SKM-1 (cell line): ENCODE measurements around the gene CADM4.
"Not testable (repeated sequence)": the region's sequence is repeated elsewhere in the genome, so short reads cannot be mapped to it uniquely, and the experiment has no call there.

ENCODE experiments used
- DNase-seq: peaks from one replicate; lab custom pipeline; 2025; ENCODE audit not compliant: unreplicated experiment; lab: John Stamatoyannopoulos, UW

The CADM4 gene, protein sequence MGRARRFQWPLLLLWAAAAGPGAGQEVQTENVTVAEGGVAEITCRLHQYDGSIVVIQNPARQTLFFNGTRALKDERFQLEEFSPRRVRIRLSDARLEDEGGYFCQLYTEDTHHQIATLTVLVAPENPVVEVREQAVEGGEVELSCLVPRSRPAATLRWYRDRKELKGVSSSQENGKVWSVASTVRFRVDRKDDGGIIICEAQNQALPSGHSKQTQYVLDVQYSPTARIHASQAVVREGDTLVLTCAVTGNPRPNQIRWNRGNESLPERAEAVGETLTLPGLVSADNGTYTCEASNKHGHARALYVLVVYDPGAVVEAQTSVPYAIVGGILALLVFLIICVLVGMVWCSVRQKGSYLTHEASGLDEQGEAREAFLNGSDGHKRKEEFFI

DNA sequence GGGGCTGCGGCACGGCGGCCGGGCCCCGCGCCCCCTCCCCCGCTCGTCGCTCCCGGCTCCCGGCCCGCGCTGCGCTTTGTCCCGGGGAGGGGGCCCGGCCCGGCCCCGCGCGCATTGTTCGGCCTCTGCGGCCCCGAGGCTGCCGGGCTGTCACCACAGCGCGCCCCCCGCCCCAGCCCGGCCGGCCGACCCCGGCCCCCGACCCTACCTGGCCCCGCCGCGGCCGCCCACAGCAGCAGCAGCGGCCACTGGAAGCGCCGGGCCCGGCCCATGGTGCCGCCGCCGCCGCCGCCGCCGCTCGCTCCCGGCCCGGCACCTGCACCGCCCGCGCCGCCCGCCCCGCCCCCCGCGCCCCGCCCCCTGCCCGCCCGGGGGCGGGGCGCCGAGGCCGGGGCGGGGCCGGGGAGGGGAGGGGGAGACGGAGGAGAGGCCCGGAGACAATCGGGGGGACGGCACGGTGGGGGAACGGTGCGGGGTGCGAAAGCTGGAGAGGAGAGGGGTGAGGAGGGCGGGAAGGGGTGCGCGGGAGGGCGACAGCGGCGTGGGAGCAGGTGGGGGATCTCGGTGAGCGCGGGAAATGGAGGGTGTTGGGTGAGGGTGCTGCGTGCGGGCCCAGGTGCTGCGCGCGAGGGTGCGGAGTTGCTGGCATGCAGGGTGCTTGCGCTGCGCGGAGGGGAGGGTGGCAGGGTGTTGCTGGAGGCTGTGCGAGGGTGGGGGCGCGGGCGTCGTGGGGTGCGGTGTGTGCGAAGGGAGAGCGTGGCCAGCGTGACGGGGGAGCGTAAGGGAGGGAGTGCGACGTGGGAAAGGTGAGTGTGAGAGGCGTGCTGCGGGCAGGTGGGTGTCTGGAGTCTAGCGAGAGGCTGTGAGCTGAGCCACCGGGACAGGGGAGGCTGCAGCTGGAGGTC, at the start of gene CADM4:
TSS of gene CADM4 (minus strand) at position 332 of the 905 bp plus-strand sequence. CDS start at position 272, 60 bp downstream.
- DNase-seq = no peak

- DNase-seq = no peak
These were observed 48.5 kb upstream of the CADM4 start for GRCh38 chr19:43688059-43688701.

GRCh38 chr19:43687660-43687997, 48.0 kb upstream of the CADM4 start:
- DNase-seq = no peak

- no peak for DNase-seq
These were observed 44.7 kb upstream of the CADM4 start for GRCh38 chr19:43684326-43684725.

- DNase-seq = no peak
These were observed 44.3 kb upstream of the CADM4 start for GRCh38 chr19:43683905-43684304.

- no peak for DNase-seq
These were observed 43.4 kb upstream of the CADM4 start for GRCh38 chr19:43682824-43683661.

DNA sequence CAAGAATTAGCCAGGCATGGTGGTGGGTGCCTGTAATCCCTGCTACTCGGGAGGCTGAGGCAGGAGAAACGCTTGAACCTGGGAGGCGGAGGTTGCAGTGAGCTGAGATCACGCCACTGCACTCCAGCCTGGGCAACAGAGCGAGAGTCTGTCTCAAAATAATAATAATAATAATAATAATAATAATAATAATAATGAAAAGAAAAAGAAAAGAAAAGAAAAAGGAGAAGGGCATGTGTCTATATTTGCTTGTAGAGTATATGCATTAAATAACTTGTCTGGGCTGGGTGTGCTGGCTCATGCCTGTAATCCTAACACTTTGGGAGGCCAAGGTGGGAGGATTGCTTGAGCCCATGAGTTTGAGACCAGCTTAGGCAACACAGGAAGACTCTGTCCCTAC, 42.6 kb upstream of the CADM4 start:
- not testable (repeated sequence) for DNase-seq

- DNase-seq = no peak
These were observed 42.2 kb upstream of the CADM4 start for GRCh38 chr19:43681821-43682220.

GRCh38 chr19:43678512-43679261, 39.0 kb upstream of the CADM4 start:
- DNase-seq = no peak

DNA sequence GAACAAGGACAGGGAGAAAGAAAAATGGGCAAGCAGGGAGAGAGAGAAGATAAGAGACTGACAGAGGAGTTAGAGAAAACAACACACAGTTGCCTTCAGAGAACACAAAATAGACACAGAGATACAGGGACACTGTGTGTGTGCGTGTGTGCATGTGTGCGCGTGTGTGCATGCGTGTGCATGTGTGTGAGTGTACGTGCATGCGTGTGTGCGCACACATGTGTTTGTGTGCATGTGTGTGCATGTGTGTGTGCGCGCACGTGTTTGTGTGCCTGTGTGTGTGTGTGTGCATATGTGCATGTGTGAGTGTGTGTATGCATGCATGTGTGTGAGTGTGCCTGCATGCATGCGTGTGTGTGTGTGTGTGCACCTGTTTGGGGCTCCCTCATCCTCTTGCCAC, 36.3 kb upstream of the CADM4 start:
- DNase-seq = no peak

- no peak for DNase-seq
These were observed 35.7 kb upstream of the CADM4 start for GRCh38 chr19:43675269-43675879.

- DNase-seq = no peak
These were observed 34.9 kb upstream of the CADM4 start for GRCh38 chr19:43674596-43674995.

DNA sequence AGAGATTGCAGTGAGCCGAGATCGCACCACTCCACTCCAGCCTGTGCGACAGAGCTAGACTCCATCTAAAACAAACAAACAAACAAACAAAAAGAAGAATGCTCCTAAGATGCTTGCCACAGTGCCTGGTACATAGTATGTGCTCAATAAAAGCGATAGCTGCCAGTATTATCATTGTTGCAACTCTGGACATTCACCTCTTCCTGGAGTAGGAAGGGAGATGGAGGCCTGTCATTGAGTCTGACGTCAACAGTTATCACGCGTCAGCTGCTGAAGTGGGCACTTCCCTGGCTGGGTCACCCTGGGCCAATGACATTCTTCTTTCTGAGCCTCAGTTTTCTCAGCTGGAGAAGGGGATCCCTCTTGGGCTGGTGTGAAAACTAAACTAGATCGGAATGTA, 34.5 kb upstream of the CADM4 start:
- no peak for DNase-seq

GRCh38 chr19:43673637-43674036, 34.0 kb upstream of the CADM4 start:
- DNase-seq = no peak

DNA sequence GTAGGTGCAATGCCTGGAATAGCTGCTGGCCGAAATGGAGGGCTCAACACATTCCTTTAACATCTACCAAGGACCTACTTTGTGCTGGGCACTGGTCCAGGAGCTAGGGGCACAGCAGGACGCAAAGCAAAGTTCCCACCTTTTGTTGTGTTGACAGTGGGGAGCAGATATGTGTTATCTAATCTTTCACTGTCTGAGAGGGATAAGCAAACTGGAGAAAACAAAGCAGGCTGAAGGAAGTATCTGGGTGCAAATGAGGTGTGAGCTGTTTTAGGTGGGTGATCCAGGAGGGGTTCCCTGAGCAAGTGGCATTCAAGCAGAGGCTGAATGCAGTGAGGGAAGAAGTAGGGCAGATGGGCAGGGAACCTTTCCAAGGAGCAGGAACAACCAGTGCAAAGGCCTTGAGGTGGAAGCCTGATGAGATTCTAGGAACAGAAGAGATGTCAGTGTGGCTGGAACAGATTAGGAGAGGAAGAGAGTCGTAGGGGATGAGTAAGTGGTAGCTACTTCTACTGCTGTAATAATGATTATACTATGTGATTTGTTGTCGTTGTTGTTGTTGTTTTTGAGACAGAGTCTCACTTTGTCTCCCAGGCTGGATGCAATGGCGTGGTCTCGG, 32.5 kb upstream of the CADM4 start:
- no peak for DNase-seq

GRCh38 chr19:43668406-43669109, 28.9 kb upstream of the CADM4 start:
- peak; percentile 92 for DNase-seq

DNA sequence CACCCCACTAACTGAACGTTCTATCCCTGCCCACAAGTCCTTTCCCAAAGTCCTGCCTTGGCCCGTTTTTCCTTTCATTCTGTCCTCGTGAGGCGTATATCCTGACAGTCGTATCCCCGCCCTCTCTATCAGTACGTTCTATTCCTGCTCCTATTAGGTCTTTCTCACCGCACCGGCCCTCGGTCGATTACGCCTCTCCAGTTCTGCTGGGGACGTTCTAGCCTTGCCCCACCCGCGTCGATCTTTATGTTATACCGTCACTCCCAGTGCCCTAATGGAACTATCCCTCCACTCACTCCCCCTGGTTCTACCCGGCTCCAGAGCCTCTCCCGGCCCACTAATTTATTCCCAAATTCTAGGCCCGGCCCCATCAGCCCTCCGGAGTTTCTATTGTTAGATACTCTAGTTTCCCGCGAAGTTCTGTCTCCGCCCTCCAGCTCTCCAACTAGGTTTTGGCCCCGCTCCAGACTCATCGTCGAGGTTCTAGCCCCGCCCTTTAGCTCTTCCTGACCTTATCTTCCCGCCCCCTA, 28.3 kb upstream of the CADM4 start:
- DNase-seq = no peak

GRCh38 chr19:43667126-43667875, 27.7 kb upstream of the CADM4 start:
- DNase-seq = no peak
